MM.1S (cell line): ENCODE results near the gene SLC5A5.

Experiments used
- DNase-seq: peaks from one replicate; pipeline ENCODE4 v3.0.0-alpha.2; 2015
- H2AFZ ChIP-seq: fragments of 300-600 bp; sonication (generic); 2 replicates; pipeline ENCODE4 v1.6.0; 2016; ENCODE audit warnings: antibody characterized with exemption, low read length
- H3F3A ChIP-seq: fragments of 300-600 bp; sonication (generic); 2 replicates; pipeline ENCODE4 v1.6.1; 2016; ENCODE audit warnings: mild to moderate bottlenecking, antibody characterized with exemption, low read length, moderate library complexity, mixed read lengths; ENCODE audit not compliant: insufficient read depth
- H3K27ac ChIP-seq: fragments of 300-600 bp; sonication (generic); 2 replicates; pipeline ENCODE4 v1.5.1; 2016; ENCODE audit warnings: mild to moderate bottlenecking, low read length
- H3K27me3 ChIP-seq: fragments of 300-600 bp; sonication (generic); replicated peaks from 2 replicates; pipeline ENCODE4 v1.6.0; 2016; ENCODE audit warnings: low read length; ENCODE audit not compliant: insufficient read depth
- H3K36me3 ChIP-seq: fragments of 300-600 bp; sonication (generic); replicated peaks from 2 replicates; pipeline ENCODE4 v1.6.1; 2016; ENCODE audit warnings: mild to moderate bottlenecking, low read length, mixed read lengths; ENCODE audit not compliant: insufficient read depth
- H3K4me1 ChIP-seq: fragments of 300-600 bp; sonication (generic); 2 replicates; pipeline ENCODE4 v1.6.1; 2016; ENCODE audit warnings: low read length, mixed read lengths
- H3K4me2 ChIP-seq: fragments of 300-600 bp; sonication (generic); 2 replicates; pipeline ENCODE4 v1.6.0; 2016; ENCODE audit warnings: low read depth, low read length
- H3K4me3 ChIP-seq: fragments of 300-600 bp; sonication (generic); 2 replicates; pipeline ENCODE4 v1.5.1; 2016; ENCODE audit warnings: low read length, mixed read lengths
- H3K79me2 ChIP-seq: fragments of 300-600 bp; sonication (generic); 2 replicates; pipeline ENCODE4 v1.6.1; 2016; ENCODE audit warnings: mixed run types, low read length, mixed read lengths
- H3K9ac ChIP-seq: fragments of 300-600 bp; sonication (generic); 2 replicates; pipeline ENCODE4 v1.6.1; 2016; ENCODE audit warnings: low read length, mixed read lengths
- H3K9me2 ChIP-seq: fragments of 300-600 bp; sonication (generic); replicated peaks from 2 replicates; pipeline ENCODE4 v1.6.1; 2016; ENCODE audit warnings: mild to moderate bottlenecking, low read length, mixed read lengths; ENCODE audit not compliant: insufficient read depth
- H3K9me3 ChIP-seq: fragments of 300-600 bp; sonication (generic); replicated peaks from 2 replicates; pipeline ENCODE4 v1.6.1; 2016; ENCODE audit warnings: mild to moderate bottlenecking, low read length, mixed read lengths; ENCODE audit not compliant: insufficient read depth
- H4K20me1 ChIP-seq: fragments of 300-600 bp; sonication (generic); 2 replicates; pipeline ENCODE4 v1.6.1; 2016; ENCODE audit warnings: mild to moderate bottlenecking, low read length, moderate library complexity, mixed read lengths; ENCODE audit not compliant: insufficient read depth
- CTCF ChIP-seq: fragments of 300-600 bp; sonication (generic); IDR thresholded peaks from 2 replicates; pipeline ENCODE4 v1.5.1; 2016; ENCODE audit warnings: antibody characterized with exemption, low read length, mixed read lengths
- EZH2 ChIP-seq: fragments of 300-600 bp; sonication (generic); optimal IDR thresholded peaks from 2 replicates; pipeline ENCODE3; 2017; ENCODE audit warnings: low read depth, mild to moderate bottlenecking, antibody characterized with exemption, low read length, mixed read lengths
- EZH2phosphoT487 ChIP-seq: fragments of 300-600 bp; sonication (generic); IDR thresholded peaks from 2 replicates; pipeline ENCODE4 v1.6.1; 2018; ENCODE audit warnings: antibody characterized with exemption, low read length

Gene SLC5A5

DNA sequence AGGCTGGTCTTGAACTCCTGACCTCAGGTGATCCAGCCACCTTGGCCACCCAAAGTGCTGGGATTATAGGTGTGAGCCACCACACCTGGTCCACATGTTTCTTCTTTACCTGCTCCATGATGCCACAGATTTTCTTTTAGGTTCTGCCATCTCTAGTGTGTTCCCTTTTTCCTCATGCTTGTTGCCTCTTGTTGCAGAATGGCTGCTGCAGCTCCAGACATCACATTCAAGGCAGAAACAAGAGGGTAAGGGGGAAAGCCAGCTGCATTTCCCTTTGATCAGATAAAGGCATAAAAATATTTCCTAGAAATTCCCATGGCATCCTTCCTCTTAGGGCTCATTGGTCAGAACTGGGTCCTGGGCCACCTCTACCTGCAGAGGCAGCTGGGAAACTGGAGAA lies 48.8 kb downstream of the SLC5A5 start:
- no peaks in the 10 kb centered on the region for H3K4me1 ChIP-seq
- no peaks in the 10 kb centered on the region for H3K9me3 ChIP-seq
- TF ChIP-seq CTCF (no peak), EZH2phosphoT487 (no peak), EZH2 (no peak)
- H3K4me2 ChIP-seq, result no peak overlapping the region
- H3K27ac ChIP-seq, result no peak overlapping the region
- H3K4me3 ChIP-seq, result no peak overlapping the region
- H3K79me2 ChIP-seq, result no peaks in the 10 kb centered on the region
- no peak for DNase-seq
- no peaks in the 10 kb centered on the region for H3K36me3 ChIP-seq
- H3K9me2 ChIP-seq, result no peaks in the 10 kb centered on the region
- no peak overlapping the region for H2AFZ ChIP-seq
- H4K20me1 ChIP-seq, result no peaks in the 10 kb centered on the region
- no peak overlapping the region for H3K9ac ChIP-seq
- H3F3A ChIP-seq, result no peaks in the 10 kb centered on the region
- peaks cover 55% of the 10 kb centered on the region for H3K27me3 ChIP-seq

DNA sequence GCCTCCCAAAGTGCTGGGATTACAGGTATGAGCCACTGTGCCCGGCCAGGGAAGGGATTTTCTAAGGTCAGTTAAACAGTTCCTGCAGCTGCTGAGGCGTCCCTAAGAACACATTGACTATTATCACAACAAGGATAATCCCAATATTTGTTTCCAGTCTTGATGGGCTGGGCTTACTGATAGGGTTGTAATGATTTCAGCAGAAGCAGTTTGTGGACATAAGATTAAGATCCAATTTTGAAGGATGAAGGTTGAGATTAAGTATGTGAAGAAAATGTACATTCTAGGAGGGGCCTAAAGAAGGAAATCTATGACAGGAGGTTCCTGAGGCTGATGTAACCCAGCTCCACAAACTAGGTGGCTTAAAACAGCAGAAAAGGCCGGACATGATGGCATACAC lies 50.4 kb downstream of the SLC5A5 start:
- Histone ChIP-seq H4K20me1 (no peaks in the 10 kb centered on the region), H3K27me3 (peaks cover 55% of the 10 kb centered on the region), H3K4me1 (no peaks in the 10 kb centered on the region), H2AFZ (no peak overlapping the region), H3K4me2 (no peak overlapping the region), H3K9ac (no peak overlapping the region), H3K9me3 (no peaks in the 10 kb centered on the region), H3K79me2 (no peaks in the 10 kb centered on the region), H3K9me2 (no peaks in the 10 kb centered on the region), H3K27ac (no peak overlapping the region), H3F3A (no peaks in the 10 kb centered on the region), H3K4me3 (no peak overlapping the region), H3K36me3 (no peaks in the 10 kb centered on the region)
- TF ChIP-seq EZH2 (no peak), EZH2phosphoT487 (no peak), CTCF (no peak)
- DNase-seq, result no peak

- Histone ChIP-seq H3K79me2 (no peaks in the 10 kb centered on the region), H3K36me3 (no peaks in the 10 kb centered on the region), H3K9me3 (no peaks in the 10 kb centered on the region), H3K4me3 (no peak overlapping the region), H4K20me1 (no peaks in the 10 kb centered on the region), H3K9ac (no peak overlapping the region), H3F3A (no peaks in the 10 kb centered on the region), H2AFZ (no peak overlapping the region), H3K4me1 (no peaks in the 10 kb centered on the region), H3K27ac (no peak overlapping the region), H3K27me3 (peaks cover 45% of the 10 kb centered on the region), H3K4me2 (no peak overlapping the region), H3K9me2 (no peaks in the 10 kb centered on the region)
- no peak for DNase-seq
- no peak for TF ChIP-seq EZH2
- TF ChIP-seq EZH2phosphoT487, result no peak
- TF ChIP-seq CTCF, result no peak
These were observed 54.3 kb downstream of the SLC5A5 start for GRCh38 chr19:17926044-17926443.

DNA sequence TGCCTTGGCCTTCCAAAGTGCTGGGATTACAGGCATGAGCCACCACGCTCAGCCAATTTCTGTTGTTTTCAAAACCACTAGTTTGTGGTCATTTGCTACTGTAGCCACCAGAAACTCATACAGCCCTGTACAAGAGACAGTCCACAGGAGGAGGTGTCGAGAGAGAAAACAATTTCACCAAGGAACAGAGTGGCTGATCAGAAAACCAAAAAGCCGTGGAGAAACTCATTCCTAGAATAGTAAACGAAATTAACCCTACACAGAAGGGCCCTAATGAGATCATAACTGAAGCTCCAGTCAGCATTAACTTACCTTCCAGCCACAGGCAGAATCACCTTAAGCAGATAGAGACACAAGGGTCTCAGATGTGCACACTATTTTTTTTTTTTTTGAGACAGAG lies 57.3 kb downstream of the SLC5A5 start:
- Histone ChIP-seq H3K4me2 (no peak overlapping the region), H3K79me2 (peaks cover 10% of the 10 kb centered on the region), H3F3A (no peaks in the 10 kb centered on the region), H3K27ac (no peak overlapping the region), H2AFZ (no peak overlapping the region), H3K4me3 (no peak overlapping the region), H4K20me1 (no peaks in the 10 kb centered on the region), H3K36me3 (no peaks in the 10 kb centered on the region), H3K9me2 (no peaks in the 10 kb centered on the region), H3K9me3 (no peaks in the 10 kb centered on the region), H3K9ac (no peak overlapping the region), H3K4me1 (peaks cover 11% of the 10 kb centered on the region), H3K27me3 (peaks cover 36% of the 10 kb centered on the region)
- TF ChIP-seq EZH2 (no peak), EZH2phosphoT487 (no peak), CTCF (no peak)
- no peak for DNase-seq
